Activated CD4-positive, alpha-beta T cell treated with anti-CD3 and anti-CD28 coated beads, Interleukin-2, amount 10 ng/mL, durations not matched to agents 24 days and 14 days (primary cell): ENCODE results near the gene PLXNA2. TPM values are rescaled to one million over a fixed set of nuclear protein-coding genes. Genes with fewer than 3 reads are reported as not detected.

Experiments used
- DNase-seq: peaks from one replicate; pipeline ENCODE4 v3.0.0; 2022
- H3K27ac Mint-ChIP-seq: one replicate; pipeline ENCODE4 v1.8.0; 2022; ENCODE audit warnings: mild to moderate bottlenecking, mixed read lengths
- H3K27me3 Mint-ChIP-seq: one replicate; pipeline ENCODE4 v1.8.0; 2022; ENCODE audit warnings: mixed read lengths
- H3K36me3 Mint-ChIP-seq: one replicate; pipeline ENCODE4 v1.8.0; 2022; ENCODE audit warnings: low read depth, mild to moderate bottlenecking, mixed read lengths
- H3K4me1 Mint-ChIP-seq: one replicate; pipeline ENCODE4 v1.8.0; 2021; ENCODE audit warnings: mixed read lengths
- H3K4me3 Mint-ChIP-seq: one replicate; pipeline ENCODE4 v1.8.0; 2022; ENCODE audit warnings: mild to moderate bottlenecking, moderate library complexity, mixed read lengths
- H3K9me3 Mint-ChIP-seq: one replicate; pipeline ENCODE4 v1.8.0; 2021; ENCODE audit warnings: mixed read lengths
- intact Hi-C: fragments of 100-400 bp; cut with micrococcal nuclease; formaldehyde crosslinking; loops from one replicate; pipeline ENCODE4 v1.15.1; 2023
- total RNA-seq: library from RNA; stranded (reverse); gene quantifications from 2 replicates; pipeline ENCODE4 v1.2.3, GENCODE V29; 2022

PLXNA2 gene
- total RNA-seq, 1 donor from 2014 or later = not detected

- Mint-ChIP-seq H3K27ac (no peak overlapping the region), H3K4me3 (no peak overlapping the region), H3K9me3 (no peaks in the 10 kb centered on the region), H3K4me1 (no peaks in the 10 kb centered on the region), H3K36me3 (no peaks in the 10 kb centered on the region), H3K27me3 (peaks cover 2% of the 10 kb centered on the region)
- DNase-seq = no peak
- intact Hi-C loops = no loop called here
These were observed 143.3 kb downstream of the PLXNA2 start for GRCh38 chr1:208100906-208101305.

GRCh38 chr1:208100106-208100505 is 144.1 kb downstream of the PLXNA2 start:
- Mint-ChIP-seq H3K9me3 (no peaks in the 10 kb centered on the region), H3K27me3 (peaks cover 5% of the 10 kb centered on the region)
- intact Hi-C loops = no loop called here

GRCh38 chr1:208098773-208099172 is 145.4 kb downstream of the PLXNA2 start:
- Mint-ChIP-seq H3K27ac (no peak overlapping the region), H3K36me3 (no peaks in the 10 kb centered on the region), H3K27me3 (peaks cover 7% of the 10 kb centered on the region), H3K4me1 (no peaks in the 10 kb centered on the region), H3K4me3 (no peak overlapping the region), H3K9me3 (no peaks in the 10 kb centered on the region)
- DNase-seq = no peak
- intact Hi-C loops = no loop called here

More at GRCh38 chr1:208100106-208100505, 144.1 kb downstream of the PLXNA2 start:
- no peak for DNase-seq
- Mint-ChIP-seq H3K36me3 (no peaks in the 10 kb centered on the region), H3K27ac (no peak overlapping the region), H3K4me3 (no peak overlapping the region), H3K4me1 (no peaks in the 10 kb centered on the region)

- intact Hi-C loops = loop anchor here (1.0 kb wide), 1 partner anchor 73 kb away; no protein-coding TSS in a partner anchor
- no peaks in the 10 kb centered on the region for H3K4me1 Mint-ChIP-seq
- H3K36me3 Mint-ChIP-seq = no peaks in the 10 kb centered on the region
- H3K27me3 Mint-ChIP-seq = peaks cover 6% of the 10 kb centered on the region
- H3K9me3 Mint-ChIP-seq = no peaks in the 10 kb centered on the region
- DNase-seq = peak; percentile 89
- H3K27ac Mint-ChIP-seq = no peak overlapping the region
- no peak overlapping the region for H3K4me3 Mint-ChIP-seq
These were observed 150.1 kb downstream of the PLXNA2 start for GRCh38 chr1:208093754-208094719.

- Mint-ChIP-seq H3K36me3 (no peaks in the 10 kb centered on the region), H3K4me1 (no peaks in the 10 kb centered on the region), H3K9me3 (no peaks in the 10 kb centered on the region), H3K27ac (no peak overlapping the region), H3K27me3 (peaks cover 6% of the 10 kb centered on the region), H3K4me3 (no peak overlapping the region)
- intact Hi-C loops = loop anchor here (1.0 kb wide), 1 partner anchor 72 kb away; no protein-coding TSS in a partner anchor
- DNase-seq = no peak
These were observed 151.1 kb downstream of the PLXNA2 start for GRCh38 chr1:208093046-208093445.

- Mint-ChIP-seq H3K36me3 (no peaks in the 10 kb centered on the region), H3K4me3 (no peak overlapping the region)
- intact Hi-C loops = no loop called here
These were observed 153.5 kb downstream of the PLXNA2 start for GRCh38 chr1:208090388-208091301.

GRCh38 chr1:208089761-208090370 is 154.3 kb downstream of the PLXNA2 start:
- H3K27ac Mint-ChIP-seq = peak overlapping the region; percentile 46
- H3K4me1 Mint-ChIP-seq = peaks cover 17% of the 10 kb centered on the region
- no peak for DNase-seq
- peaks cover 2% of the 10 kb centered on the region for H3K27me3 Mint-ChIP-seq
- no peaks in the 10 kb centered on the region for H3K36me3 Mint-ChIP-seq
- no peak overlapping the region for H3K4me3 Mint-ChIP-seq
- no peaks in the 10 kb centered on the region for H3K9me3 Mint-ChIP-seq
- intact Hi-C loops = no loop called here

More at GRCh38 chr1:208090388-208091301, 153.5 kb downstream of the PLXNA2 start:
- Mint-ChIP-seq H3K27me3 (peaks cover 4% of the 10 kb centered on the region), H3K4me1 (peaks cover 16% of the 10 kb centered on the region), H3K27ac (no peak overlapping the region), H3K9me3 (no peaks in the 10 kb centered on the region)
- no peak for DNase-seq

- H3K36me3 Mint-ChIP-seq = no peaks in the 10 kb centered on the region
- H3K27ac Mint-ChIP-seq = no peak overlapping the region
- H3K27me3 Mint-ChIP-seq = peaks cover 2% of the 10 kb centered on the region
- DNase-seq = no peak
- H3K4me1 Mint-ChIP-seq = peaks cover 17% of the 10 kb centered on the region
- intact Hi-C loops = no loop called here
- no peak overlapping the region for H3K4me3 Mint-ChIP-seq
- no peaks in the 10 kb centered on the region for H3K9me3 Mint-ChIP-seq
These were observed 155.0 kb downstream of the PLXNA2 start for GRCh38 chr1:208089149-208089548.

- H3K9me3 Mint-ChIP-seq = no peaks in the 10 kb centered on the region
- intact Hi-C loops = no loop called here
- no peaks in the 10 kb centered on the region for H3K27me3 Mint-ChIP-seq
- H3K27ac Mint-ChIP-seq = no peak overlapping the region
- no peak for DNase-seq
- H3K36me3 Mint-ChIP-seq = no peaks in the 10 kb centered on the region
- H3K4me3 Mint-ChIP-seq = no peak overlapping the region
- peaks cover 17% of the 10 kb centered on the region for H3K4me1 Mint-ChIP-seq
These were observed 155.9 kb downstream of the PLXNA2 start for GRCh38 chr1:208088319-208088718.

- intact Hi-C loops = no loop called here
- Mint-ChIP-seq H3K9me3 (no peaks in the 10 kb centered on the region), H3K4me3 (peak overlapping the region; percentile 77)
These were observed 158.3 kb downstream of the PLXNA2 start for GRCh38 chr1:208085655-208086515.

GRCh38 chr1:208084764-208085163 is 159.4 kb downstream of the PLXNA2 start:
- DNase-seq = no peak
- intact Hi-C loops = no loop called here

More at GRCh38 chr1:208085655-208086515, 158.3 kb downstream of the PLXNA2 start:
- Mint-ChIP-seq H3K27me3 (no peaks in the 10 kb centered on the region), H3K36me3 (no peaks in the 10 kb centered on the region), H3K27ac (peak overlapping the region; percentile 81), H3K4me1 (peaks cover 17% of the 10 kb centered on the region)
- no peak for DNase-seq

GRCh38 chr1:208084220-208084619 is 160.0 kb downstream of the PLXNA2 start:
- H3K36me3 Mint-ChIP-seq = no peaks in the 10 kb centered on the region
- intact Hi-C loops = no loop called here
- H3K4me3 Mint-ChIP-seq = no peak overlapping the region
- peaks cover 17% of the 10 kb centered on the region for H3K4me1 Mint-ChIP-seq
- no peak overlapping the region for H3K27ac Mint-ChIP-seq
- H3K9me3 Mint-ChIP-seq = no peaks in the 10 kb centered on the region
- H3K27me3 Mint-ChIP-seq = no peaks in the 10 kb centered on the region
- DNase-seq = no peak

More at GRCh38 chr1:208084764-208085163, 159.4 kb downstream of the PLXNA2 start:
- Mint-ChIP-seq H3K4me3 (no peak overlapping the region), H3K9me3 (no peaks in the 10 kb centered on the region), H3K36me3 (no peaks in the 10 kb centered on the region), H3K27me3 (no peaks in the 10 kb centered on the region), H3K27ac (no peak overlapping the region), H3K4me1 (peaks cover 17% of the 10 kb centered on the region)

- H3K9me3 Mint-ChIP-seq = no peaks in the 10 kb centered on the region
- DNase-seq = no peak
- peaks cover 17% of the 10 kb centered on the region for H3K4me1 Mint-ChIP-seq
- intact Hi-C loops = no loop called here
- H3K36me3 Mint-ChIP-seq = no peaks in the 10 kb centered on the region
- H3K27ac Mint-ChIP-seq = no peak overlapping the region
- H3K4me3 Mint-ChIP-seq = no peak overlapping the region
- H3K27me3 Mint-ChIP-seq = peaks cover 1% of the 10 kb centered on the region
These were observed 160.5 kb downstream of the PLXNA2 start for GRCh38 chr1:208083715-208084085.
